NCI-H1048 (cell line): ENCODE results near the gene MTMR3.
A peak's percentile ranks its signal among the peaks of the same experiment; 100 is the strongest.
"Not testable (repeated sequence)": the region's sequence is repeated elsewhere in the genome, so short reads cannot be mapped to it uniquely, and the experiment has no call there.

Source experiments
- DNase-seq: peaks from one replicate; lab custom pipeline; 2025; lab: John Stamatoyannopoulos, UW

Gene MTMR3

DNA sequence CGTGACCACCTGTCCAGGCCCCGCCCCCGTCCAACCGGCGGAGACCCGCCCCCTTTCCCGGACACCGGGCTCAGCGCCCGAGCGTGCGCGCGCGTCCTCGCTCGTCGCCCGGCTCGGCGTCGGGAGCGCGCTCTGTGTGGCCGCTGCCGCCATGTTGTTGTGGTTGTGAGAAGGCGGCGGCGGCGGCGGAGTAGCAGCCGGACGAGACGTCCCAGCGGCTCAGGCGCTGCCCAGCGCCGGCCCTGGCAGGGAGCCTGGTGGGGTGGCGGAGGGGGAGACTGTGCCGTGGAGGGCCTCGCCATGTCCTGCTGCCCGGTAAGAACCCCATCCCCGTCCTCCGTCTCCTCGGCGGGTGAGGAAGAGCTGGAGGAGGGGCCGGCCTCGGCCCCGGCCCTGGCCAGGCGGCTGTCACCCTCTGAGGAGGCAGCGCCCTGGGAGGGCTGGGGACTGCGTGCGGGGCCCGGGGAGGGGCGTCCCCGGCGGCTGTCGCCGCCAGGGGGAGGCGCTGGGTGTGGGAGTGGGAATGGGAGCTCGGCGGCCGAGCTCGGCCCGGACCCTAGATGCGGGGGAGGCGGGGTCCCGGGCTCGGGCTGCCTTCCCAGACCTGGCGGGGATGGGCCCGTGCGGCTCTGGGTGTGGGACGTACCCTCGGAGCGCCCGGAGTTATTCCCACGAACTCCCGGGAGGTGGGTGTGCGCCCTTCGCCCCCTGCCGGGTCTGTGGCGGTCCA, at the start of gene MTMR3:
Gene MTMR3, plus strand, starts transcription at position 130 of the 730 bp plus-strand sequence. CDS start 87,886 bp downstream, outside the sequence.
- DNase-seq = peak; percentile 72

- DNase-seq = no peak
Observed at GRCh38 chr22:29833392-29833965, 49.5 kb upstream of the MTMR3 start.

- DNase-seq = no peak
Observed at GRCh38 chr22:29834046-29834445, 48.9 kb upstream of the MTMR3 start.

DNA sequence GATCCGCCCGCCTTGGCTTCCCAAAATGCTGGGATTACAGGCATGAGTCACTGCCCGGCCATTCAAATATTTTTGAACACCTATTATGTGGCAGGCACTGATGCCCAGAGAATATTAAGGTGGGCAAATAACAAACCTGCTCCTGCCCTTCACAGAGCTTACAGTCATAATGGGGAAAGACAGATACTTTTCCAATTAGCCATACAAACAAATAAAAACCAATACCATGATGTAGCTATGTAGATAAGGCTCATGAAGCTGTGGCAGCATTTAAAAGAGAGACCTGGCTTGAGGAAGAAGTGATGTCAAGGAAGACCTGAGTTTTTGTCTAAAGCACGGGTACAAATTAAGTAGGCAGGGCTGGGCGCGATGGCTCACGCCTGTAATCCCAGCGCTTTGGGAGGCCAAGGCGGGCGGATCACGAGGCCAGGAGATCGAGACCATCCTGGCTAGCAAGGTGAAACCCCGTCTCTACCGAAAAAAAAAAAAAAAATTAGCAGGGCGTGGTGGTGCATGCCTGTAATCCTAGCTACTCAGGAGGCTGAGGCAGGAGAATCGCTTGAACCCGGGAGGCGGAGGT, 46.1 kb upstream of the MTMR3 start:
- DNase-seq = not testable (repeated sequence)

- DNase-seq = peak; percentile 97
Observed at GRCh38 chr22:29837741-29838598, 45.0 kb upstream of the MTMR3 start, which contains the start of gene ASCC2. ASCC2 (minus strand) TSS chr22:29838274; CDS start chr22:29832325, 5,949 bp downstream.

DNA sequence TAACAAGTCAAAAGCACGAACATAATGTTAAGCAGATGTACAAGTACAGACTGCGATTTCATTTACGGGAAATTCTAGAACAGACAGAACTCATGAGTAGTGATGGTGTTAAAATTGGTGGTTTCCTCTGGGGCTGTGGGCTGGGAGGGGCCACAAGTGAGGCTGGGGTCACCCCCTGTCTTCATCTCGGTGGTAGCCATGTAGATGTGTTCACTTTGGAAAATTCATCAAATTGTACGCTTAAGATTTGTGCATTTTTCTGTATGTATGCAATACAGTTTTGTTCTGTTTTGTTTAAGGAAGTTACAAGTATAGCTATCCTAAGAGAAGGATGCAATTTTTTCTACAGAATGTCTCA, 44.4 kb upstream of the MTMR3 start:
- DNase-seq = no peak

DNA sequence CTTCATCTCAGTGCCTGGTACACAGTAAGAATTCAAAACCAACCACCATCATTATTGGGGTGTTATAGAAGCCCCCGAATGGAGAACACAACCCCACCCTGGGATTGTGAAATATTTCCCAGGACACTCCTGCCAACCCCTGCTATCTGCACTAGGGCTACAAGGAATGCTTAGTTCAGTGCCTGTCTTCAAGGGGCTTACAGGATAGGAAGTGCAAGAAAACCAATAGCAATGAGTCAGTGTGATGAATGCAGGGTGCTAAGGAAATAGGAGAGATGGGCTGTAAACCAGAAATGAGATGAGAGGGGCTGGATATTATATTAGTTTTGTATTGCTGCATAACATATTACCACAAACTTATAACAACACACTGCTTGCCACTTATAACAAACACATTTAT, 43.9 kb upstream of the MTMR3 start:
- DNase-seq = no peak

- no peak for DNase-seq
Observed at GRCh38 chr22:29840498-29840897, 42.5 kb upstream of the MTMR3 start.

DNA sequence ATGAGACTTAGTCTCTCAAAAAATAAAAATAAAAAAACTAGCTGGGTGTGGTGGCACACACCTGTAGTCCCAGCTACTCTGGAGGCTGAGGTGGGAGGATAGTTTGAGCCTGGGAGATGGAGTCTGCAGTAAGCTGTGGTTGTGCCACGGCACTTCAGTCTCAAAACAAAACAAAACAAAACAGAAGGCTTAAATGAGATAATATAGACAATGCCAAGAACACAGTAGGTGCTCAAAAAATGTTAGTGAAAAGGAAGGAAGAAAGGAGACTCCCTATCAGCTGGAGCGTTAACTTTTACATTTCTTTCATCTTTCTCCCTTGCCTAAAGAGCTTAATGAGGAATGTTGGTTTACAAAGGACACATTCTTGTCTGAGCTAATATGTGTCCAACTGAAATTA, 40.8 kb upstream of the MTMR3 start:
- DNase-seq = no peak

- DNase-seq = no peak
Observed at GRCh38 chr22:29842740-29843139, 40.2 kb upstream of the MTMR3 start.

DNA sequence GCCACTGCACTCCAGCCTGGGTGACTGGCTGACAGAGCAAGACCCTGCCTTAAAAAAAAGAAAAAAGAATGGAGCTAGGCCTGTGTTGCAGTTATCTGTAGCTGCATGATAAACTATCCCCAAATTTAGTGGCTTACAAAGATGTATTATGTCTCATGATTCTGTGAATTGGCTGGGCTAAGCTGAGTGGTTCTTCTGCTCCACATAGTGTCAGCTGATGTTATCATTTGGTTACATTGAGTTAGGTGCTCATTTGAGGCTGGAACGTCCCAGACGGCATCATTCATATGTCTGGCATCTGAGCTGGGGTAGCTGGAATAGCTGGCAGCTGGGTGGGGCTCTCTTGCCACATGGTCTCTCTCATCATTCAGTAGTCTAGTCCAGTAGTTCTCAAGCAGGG, 36.7 kb upstream of the MTMR3 start:
- no peak for DNase-seq

DNA sequence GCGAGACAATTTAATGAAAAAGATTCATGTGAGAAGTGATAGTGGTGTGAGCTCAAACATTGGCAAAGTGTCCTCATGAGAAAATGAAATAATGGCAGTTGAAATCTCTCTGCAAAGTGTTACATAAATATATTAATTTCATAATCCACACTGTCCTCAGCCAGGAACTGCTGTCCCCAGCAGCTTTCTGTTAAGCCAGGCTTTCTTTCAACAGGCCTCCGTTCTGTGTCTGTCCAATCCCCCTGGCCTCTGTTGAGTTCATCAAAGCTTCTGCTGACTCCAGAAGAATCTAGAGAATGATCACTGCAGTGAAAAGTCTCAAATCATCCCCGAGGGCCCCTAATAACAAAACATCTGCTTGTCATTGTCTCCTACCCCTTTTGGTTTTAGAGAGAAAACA, 34.9 kb upstream of the MTMR3 start:
- DNase-seq = no peak

DNA sequence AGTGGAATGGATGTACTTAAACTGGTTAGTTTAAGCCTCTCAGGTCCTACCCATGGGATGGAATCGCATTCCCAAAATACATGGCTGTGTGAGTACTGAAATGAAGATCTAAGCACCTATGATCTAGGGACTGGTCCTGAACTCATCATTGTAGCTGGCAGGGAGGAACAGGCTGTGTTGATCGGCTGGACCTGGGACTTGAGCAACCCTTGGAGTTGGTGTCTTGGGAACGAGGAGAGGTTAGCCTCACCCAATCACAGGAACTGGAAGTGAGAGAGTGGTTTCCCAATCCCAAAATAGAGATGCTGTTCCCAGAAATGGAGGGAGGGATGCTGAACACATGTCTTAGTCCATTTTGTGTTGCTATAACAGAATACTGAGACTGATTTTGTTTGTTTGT, 28.5 kb upstream of the MTMR3 start:
- no peak for DNase-seq

DNA sequence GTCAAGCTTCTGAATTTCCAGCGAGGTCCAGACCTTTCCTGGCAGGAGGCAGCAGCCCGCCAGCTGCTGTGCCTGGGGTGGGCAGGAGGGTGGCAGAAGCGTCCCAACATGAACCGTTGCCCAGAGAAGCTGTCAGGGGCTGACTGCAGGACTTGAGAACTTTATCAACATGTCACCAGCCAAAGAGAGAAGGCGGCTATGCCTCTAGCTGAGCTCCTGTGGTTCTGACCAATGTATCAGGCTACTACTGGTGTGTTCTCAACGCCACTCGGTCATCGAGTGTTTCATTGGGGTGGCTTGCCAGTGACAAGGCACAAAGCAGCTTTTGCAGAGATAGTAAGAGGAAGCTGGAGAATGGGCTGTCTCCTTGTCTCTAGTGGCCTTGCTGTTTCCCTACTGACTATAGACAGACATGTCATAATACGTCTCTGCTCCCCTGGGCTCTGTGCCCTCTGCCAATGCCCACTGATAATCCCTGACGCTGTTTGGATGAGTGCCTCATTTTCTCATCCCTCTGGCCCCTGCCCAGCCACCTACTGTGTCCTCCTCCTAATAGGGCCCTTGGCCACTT, 27.3 kb upstream of the MTMR3 start:
- DNase-seq = no peak

DNA sequence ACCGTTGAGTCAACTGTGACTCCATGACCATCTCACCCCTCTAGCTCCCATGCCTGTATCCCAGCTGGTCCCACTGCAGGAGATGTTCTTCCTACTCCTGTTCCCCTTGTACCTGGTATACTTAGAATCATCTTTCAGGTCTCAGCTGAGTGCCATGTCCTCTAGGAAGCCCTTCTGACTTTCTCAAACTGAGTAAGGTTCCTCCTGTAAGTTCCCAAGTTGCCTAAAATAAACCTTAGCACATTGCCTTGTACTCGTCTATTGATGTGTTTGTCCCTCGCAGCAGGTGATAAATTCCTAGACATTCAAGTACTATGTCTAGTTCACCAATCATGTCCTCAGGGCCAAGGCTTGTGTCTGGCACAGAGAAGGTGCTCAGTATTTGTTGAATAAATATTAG, 26.5 kb upstream of the MTMR3 start:
- DNase-seq = no peak

GRCh38 chr22:29859030-29859429, 23.9 kb upstream of the MTMR3 start:
- not testable (repeated sequence) for DNase-seq

- no peak for DNase-seq
Observed at GRCh38 chr22:29860006-29860766, 22.8 kb upstream of the MTMR3 start.

DNA sequence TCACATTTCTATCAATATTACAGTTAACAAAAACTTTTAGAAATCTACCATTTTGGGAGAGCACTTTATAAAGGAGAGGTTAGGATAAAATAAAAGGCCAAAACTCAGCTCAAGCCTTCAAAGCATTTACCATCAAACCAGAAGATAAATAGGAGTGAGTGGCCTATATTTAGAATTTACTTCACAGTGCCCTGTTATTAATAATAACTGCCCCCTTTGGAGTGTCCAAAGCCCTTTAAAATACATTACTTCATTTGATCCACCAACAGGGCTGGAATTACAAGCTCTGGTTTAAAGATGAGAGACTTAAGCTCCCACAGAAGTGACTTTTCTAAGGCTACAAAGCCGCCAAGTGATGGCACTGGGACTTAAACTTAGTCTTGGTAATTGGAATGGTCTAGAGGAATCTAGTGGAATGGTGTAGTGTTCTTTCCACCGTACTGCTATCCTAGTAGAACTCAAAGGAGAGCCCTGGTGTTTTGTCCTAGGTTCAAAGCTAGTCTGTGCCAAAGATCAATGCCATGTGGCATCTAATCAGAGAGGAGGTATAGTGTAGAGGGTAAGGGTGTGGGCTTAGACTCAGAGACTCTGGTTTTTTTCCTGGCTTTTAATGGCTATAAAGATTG, 21.2 kb upstream of the MTMR3 start:
- DNase-seq = no peak

- not testable (repeated sequence) for DNase-seq
Observed at GRCh38 chr22:29865572-29865971, 17.4 kb upstream of the MTMR3 start.

GRCh38 chr22:29867260-29867659, 15.7 kb upstream of the MTMR3 start:
- no peak for DNase-seq

DNA sequence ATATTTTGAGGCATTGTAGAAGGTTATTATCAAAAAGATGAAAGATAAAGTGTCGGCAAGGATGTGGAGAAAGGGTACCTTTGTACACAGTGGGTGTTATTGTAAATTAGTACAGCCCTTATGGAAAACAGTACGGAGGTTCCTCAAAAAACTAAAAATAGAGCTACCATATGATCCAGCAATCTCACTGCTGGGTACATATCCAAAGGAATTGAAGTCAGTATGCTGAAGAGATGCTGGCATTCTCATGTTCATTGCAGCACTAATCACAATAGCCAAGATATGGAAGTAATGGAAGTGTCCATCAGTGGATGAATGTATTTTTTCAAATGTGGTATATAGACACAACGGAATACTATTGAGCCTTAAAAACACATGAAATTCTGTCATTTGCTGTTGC, 15.1 kb upstream of the MTMR3 start:
- DNase-seq = no peak
